GM12878 (cell line): ENCODE measurements around the gene BAX. TPM values are rescaled to one million over a fixed set of nuclear protein-coding genes. Genes with fewer than 3 reads are reported as not detected.

Experiments used
- ASH2L ChIP-seq: fragments of 300-600, 200-600 bp; sonication (generic); IDR thresholded peaks from 2 replicates; pipeline ENCODE4 v1.6.1; 2017; ENCODE audit warnings: low read depth, mild to moderate bottlenecking, borderline replicate concordance
- CHD2 ChIP-seq: IDR thresholded peaks from 2 replicates; pipeline ENCODE4 v1.6.1; 2011; ENCODE audit warnings: low read depth, low read length, improper control_type of control experiment, borderline replicate concordance
- EP300 ChIP-seq, 2 experiments: fragments of 150-350 bp in 1 of 2; IDR thresholded peaks; 2 replicates each; pipeline ENCODE4 v1.6.1; 2011 to 2012; ENCODE audit warnings: low read depth in 2 of 2, low read length in 2 of 2, borderline replicate concordance in 1 of 2, improper control_type of control experiment in 1 of 2, inconsistent platforms in 1 of 2; ENCODE audit not compliant: control insufficient read depth in 1 of 2
- HCFC1 ChIP-seq: fragments of 150-350 bp; IDR thresholded peaks from 2 replicates; pipeline ENCODE4 v1.6.1; 2014; ENCODE audit warnings: low read length
- MAX ChIP-seq: IDR thresholded peaks from 2 replicates; pipeline ENCODE4 v1.6.1; 2012; ENCODE audit warnings: low read depth, low read length, improper control_type of control experiment
- MLLT1 ChIP-seq: fragments of 450-650 bp; IDR thresholded peaks from 2 replicates; pipeline ENCODE4 v1.6.1; 2016; ENCODE audit warnings: mild to moderate bottlenecking
- POU2F2 ChIP-seq: IDR thresholded peaks from 3 replicates; pipeline ENCODE4 v1.6.1; 2011; ENCODE audit warnings: low read depth, mild to moderate bottlenecking, low read length, borderline replicate concordance
- RUNX3 ChIP-seq: IDR thresholded peaks from 2 replicates; pipeline ENCODE4 v1.6.1; 2012; ENCODE audit warnings: low read length, inconsistent platforms
- SP1 ChIP-seq: IDR thresholded peaks from one replicate; pipeline ENCODE4 v1.6.1; 2011; ENCODE audit warnings: low read depth, low read length
- STAT3 ChIP-seq: IDR thresholded peaks from 2 replicates; pipeline ENCODE4 v1.6.1; 2011; ENCODE audit warnings: low read depth, low read length, improper control_type of control experiment
- SUZ12 ChIP-seq: fragments of 200-600 bp; sonication (generic); IDR thresholded peaks from one replicate; pipeline ENCODE4 v1.6.1; 2018; ENCODE audit warnings: antibody characterized with exemption, mild to moderate bottlenecking; ENCODE audit not compliant: unreplicated experiment
- TBL1XR1 ChIP-seq: IDR thresholded peaks from 2 replicates; pipeline ENCODE4 v1.6.1; 2012; ENCODE audit warnings: low read depth, low read length, improper control_type of control experiment
- TCF12 ChIP-seq: IDR thresholded peaks from 2 replicates; pipeline ENCODE4 v1.6.1; 2011; ENCODE audit warnings: low read depth, mild to moderate bottlenecking, low read length
- WRNIP1 ChIP-seq: IDR thresholded peaks from 2 replicates; pipeline ENCODE4 v1.6.1; 2011; ENCODE audit warnings: low read depth, low read length, improper control_type of control experiment, borderline replicate concordance
- ZBED1 ChIP-seq: IDR thresholded peaks from 2 replicates; pipeline ENCODE4 v1.6.1; 2016; ENCODE audit warnings: borderline replicate concordance
- ZNF24 ChIP-seq: fragments of 450-650 bp; IDR thresholded peaks from 2 replicates; pipeline ENCODE4 v1.6.1; 2017; ENCODE audit warnings: antibody characterized with exemption, mild to moderate bottlenecking
- polyA plus RNA-seq, 11 experiments: library from polyadenylated mRNA; depleted of rRNA in 4 of 11; unstranded in 6 of 11; stranded (reverse) in 5 of 11; fragments of >200 nt; fragmentation: Nextera tagmentation in 4 of 11; fragmentation: Illumina TruSeq in 1 of 11; extraction: Ambion mirVana in 4 of 11; extraction: Trizol in 1 of 11; gene quantifications; 1 replicate in 1 of 11; 2 replicates in 10 of 11; pipeline versions ENCODE4 v1.2.1 to v1.2.3, GENCODE V29; 2011 to 2016; ENCODE audit warnings: inconsistent platforms in 2 of 11, missing spikeins in 2 of 11, low read depth in 1 of 11
- total RNA-seq, 4 experiments: library from RNA; depleted of rRNA in 3 of 4; stranded (reverse); fragments of >200 nt in 3 of 4; fragmentation: Illumina TruSeq in 1 of 4; extraction: Trizol in 1 of 4; gene quantifications; 2 replicates each; pipeline versions ENCODE4 v1.2.1 to v1.2.3, GENCODE V29; 2013 to 2021
- TF ChIP-seq, protein P1 (sequence below): fragments of 450-650 bp; formaldehyde crosslinking; IDR thresholded peaks from 2 replicates; pipeline ENCODE4 v1.4.0; 2022; ENCODE audit warnings: mild to moderate bottlenecking, moderate library complexity
- TF ChIP-seq, protein P2 (sequence below): IDR thresholded peaks from 2 replicates; pipeline ENCODE4 v1.6.1; 2012; ENCODE audit warnings: mild to moderate bottlenecking, low read depth, low read length

The BAX gene
- total and polyA plus RNA-seq, 10 of the 15 experiments (the other 5 are each of a cell fraction or from before 2014, with no cell fraction given): 7.2 to 221 (median 137) TPM

DNA sequence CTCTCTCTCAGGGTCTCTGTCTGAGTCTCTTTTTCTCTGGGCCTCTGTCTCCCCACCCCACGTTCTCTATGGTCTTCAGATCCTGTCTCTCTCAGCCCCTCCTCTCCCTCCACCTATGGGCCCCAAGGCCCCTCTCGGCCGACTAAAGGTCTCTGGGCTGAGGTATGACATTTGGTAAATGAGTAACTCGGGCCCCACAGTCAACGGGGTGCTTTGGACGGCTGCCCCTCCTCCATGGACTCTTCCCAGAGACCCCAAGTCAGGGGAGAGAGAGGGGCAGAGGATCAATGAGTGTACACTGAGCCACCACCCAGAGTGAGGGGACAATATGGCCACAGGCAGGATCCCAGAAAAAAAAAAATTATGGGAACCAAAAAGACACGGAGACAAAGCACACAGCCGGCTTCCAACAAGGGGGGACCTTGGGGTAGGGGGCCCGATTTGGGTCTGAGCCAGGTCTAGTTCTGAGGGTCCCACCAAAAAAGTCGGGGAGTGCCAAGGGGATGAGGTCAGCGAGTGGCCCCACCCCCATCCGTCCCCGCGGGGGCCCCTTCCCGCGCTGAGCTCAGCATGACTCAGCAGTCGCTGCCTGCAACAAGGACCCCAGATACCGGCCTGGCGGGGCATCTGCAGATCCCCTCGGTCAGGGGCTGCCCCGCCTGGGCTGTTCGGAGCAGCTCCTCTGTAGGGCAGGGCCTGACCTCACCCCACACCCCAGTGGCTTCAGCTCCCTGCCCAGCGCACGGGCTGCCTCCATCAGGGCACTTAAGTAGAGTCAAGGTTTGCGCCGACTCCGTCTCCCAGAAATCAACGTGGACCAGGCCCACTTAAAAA lies 8.9 kb downstream of the BAX start (continued):
- TF ChIP-seq, protein P1, sequence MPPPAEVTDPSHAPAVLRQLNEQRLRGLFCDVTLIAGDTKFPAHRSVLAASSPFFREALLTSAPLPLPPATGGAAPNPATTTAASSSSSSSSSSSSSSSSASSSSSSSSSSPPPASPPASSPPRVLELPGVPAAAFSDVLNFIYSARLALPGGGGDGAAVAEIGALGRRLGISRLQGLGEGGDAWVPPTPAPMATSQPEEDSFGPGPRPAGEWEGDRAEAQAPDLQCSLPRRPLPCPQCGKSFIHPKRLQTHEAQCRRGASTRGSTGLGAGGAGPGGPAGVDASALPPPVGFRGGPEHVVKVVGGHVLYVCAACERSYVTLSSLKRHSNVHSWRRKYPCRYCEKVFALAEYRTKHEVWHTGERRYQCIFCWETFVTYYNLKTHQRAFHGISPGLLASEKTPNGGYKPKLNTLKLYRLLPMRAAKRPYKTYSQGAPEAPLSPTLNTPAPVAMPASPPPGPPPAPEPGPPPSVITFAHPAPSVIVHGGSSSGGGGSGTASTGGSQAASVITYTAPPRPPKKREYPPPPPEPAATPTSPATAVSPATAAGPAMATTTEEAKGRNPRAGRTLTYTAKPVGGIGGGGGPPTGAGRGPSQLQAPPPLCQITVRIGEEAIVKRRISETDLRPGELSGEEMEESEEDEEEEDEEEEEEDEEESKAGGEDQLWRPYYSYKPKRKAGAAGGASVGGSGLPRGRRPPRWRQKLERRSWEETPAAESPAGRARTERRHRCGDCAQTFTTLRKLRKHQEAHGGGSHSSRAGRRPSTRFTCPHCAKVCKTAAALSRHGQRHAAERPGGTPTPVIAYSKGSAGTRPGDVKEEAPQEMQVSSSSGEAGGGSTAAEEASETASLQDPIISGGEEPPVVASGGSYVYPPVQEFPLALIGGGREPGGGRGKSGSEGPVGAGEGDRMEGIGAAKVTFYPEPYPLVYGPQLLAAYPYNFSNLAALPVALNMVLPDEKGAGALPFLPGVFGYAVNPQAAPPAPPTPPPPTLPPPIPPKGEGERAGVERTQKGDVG (CRISPR knock-in tag): no peak
- no peak for TF ChIP-seq ASH2L
- TF ChIP-seq RUNX3: peak; percentile 57
- no peak for TF ChIP-seq ZNF24
- TF ChIP-seq, protein P2, sequence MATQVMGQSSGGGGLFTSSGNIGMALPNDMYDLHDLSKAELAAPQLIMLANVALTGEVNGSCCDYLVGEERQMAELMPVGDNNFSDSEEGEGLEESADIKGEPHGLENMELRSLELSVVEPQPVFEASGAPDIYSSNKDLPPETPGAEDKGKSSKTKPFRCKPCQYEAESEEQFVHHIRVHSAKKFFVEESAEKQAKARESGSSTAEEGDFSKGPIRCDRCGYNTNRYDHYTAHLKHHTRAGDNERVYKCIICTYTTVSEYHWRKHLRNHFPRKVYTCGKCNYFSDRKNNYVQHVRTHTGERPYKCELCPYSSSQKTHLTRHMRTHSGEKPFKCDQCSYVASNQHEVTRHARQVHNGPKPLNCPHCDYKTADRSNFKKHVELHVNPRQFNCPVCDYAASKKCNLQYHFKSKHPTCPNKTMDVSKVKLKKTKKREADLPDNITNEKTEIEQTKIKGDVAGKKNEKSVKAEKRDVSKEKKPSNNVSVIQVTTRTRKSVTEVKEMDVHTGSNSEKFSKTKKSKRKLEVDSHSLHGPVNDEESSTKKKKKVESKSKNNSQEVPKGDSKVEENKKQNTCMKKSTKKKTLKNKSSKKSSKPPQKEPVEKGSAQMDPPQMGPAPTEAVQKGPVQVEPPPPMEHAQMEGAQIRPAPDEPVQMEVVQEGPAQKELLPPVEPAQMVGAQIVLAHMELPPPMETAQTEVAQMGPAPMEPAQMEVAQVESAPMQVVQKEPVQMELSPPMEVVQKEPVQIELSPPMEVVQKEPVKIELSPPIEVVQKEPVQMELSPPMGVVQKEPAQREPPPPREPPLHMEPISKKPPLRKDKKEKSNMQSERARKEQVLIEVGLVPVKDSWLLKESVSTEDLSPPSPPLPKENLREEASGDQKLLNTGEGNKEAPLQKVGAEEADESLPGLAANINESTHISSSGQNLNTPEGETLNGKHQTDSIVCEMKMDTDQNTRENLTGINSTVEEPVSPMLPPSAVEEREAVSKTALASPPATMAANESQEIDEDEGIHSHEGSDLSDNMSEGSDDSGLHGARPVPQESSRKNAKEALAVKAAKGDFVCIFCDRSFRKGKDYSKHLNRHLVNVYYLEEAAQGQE: no peak; the same call in 1 of the 2 replicates
- no peak for TF ChIP-seq SUZ12
- no peak for TF ChIP-seq WRNIP1
- TF ChIP-seq TCF12: peak; percentile 62
- TF ChIP-seq TBL1XR1: no peak; the same call in 1 of the 2 replicates
- peak; percentile 65; the same call in 2 of the 3 replicates for TF ChIP-seq POU2F2
- TF ChIP-seq CHD2: peak; percentile 75
- TF ChIP-seq SP1: peak; percentile 77
- TF ChIP-seq MAX: no peak
- no peak for TF ChIP-seq ZBED1
- 0 out of 2 replicates have a peak, but pooled peaks have one; percentile 31 for TF ChIP-seq MLLT1
- TF ChIP-seq HCFC1: peak; percentile 28; the same call in 1 of the 2 replicates
- peak in 1 of 2 experiments; percentile 43; a peak in 2 of 4 replicates for TF ChIP-seq EP300 (IDR thresholded peaks at IDR 0.05; ENCODE audit: borderline replicate concordance in 1 of 2, control insufficient read depth in 1 of 2, low read depth in 2 of 2, low read length in 2 of 2)
- TF ChIP-seq STAT3: no peak
